ENCODE results near the gene COG6. TPM values are rescaled to one million over a fixed set of nuclear protein-coding genes. Genes with fewer than 3 reads are reported as not detected.

COG6 gene
- total RNA-seq, 6 experiments from 2014 or later, result 8.6 to 15.2 (median 12.2) TPM

DNA sequence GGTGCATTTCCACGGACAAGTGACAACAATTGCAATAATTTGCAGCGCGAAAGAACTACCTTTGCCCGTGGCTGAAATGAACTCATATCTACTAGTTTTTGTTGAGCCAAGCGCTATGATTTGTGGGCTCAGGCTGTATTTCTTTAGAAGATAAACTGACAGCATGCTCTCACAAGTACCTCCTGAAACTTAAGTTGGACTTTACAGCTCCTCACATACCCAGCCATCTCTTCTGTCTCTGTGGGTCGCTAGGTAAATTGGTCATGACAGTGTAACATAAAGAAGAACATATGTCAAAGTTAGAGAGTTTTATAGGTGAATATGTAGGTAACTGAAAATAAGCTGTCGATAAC, 839 bp downstream of the COG6 start:
- Histone ChIP-seq H3K27ac (peak overlapping the region in 1 of 3 donors; percentile 54), H3K4me3 (peak overlapping the region; percentile 82 to 96 (median 93)), H3K27me3 (no peaks in the 10 kb centered on the region), H3K9me3 (no peaks in the 10 kb centered on the region), H3K4me1 (peaks cover 0 to 4% (median 0%) of the 10 kb centered on the region in 4 donors), H3K36me3 (peaks cover 0 to 8% (median 0%) of the 10 kb centered on the region in 4 donors)
- DNase-seq (no peak), ATAC-seq (peak in 2 of 4 donors; percentile 12 to 17)
- no peak for TF ChIP-seq POLR2A (IDR thresholded peaks at IDR 0.05)
- TF ChIP-seq, protein P1, sequence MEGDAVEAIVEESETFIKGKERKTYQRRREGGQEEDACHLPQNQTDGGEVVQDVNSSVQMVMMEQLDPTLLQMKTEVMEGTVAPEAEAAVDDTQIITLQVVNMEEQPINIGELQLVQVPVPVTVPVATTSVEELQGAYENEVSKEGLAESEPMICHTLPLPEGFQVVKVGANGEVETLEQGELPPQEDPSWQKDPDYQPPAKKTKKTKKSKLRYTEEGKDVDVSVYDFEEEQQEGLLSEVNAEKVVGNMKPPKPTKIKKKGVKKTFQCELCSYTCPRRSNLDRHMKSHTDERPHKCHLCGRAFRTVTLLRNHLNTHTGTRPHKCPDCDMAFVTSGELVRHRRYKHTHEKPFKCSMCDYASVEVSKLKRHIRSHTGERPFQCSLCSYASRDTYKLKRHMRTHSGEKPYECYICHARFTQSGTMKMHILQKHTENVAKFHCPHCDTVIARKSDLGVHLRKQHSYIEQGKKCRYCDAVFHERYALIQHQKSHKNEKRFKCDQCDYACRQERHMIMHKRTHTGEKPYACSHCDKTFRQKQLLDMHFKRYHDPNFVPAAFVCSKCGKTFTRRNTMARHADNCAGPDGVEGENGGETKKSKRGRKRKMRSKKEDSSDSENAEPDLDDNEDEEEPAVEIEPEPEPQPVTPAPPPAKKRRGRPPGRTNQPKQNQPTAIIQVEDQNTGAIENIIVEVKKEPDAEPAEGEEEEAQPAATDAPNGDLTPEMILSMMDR (IDR thresholded peaks at IDR 0.05), result no peak
- WGBS (ENCODE audit: insufficient coverage, low coverage, low lambda C conversion rate, missing lambda C conversion rate), result 10% methylated on average over 7 of the region's 7 CpGs
- intact Hi-C loops (cut with DNase I), result no loop called here

DNA sequence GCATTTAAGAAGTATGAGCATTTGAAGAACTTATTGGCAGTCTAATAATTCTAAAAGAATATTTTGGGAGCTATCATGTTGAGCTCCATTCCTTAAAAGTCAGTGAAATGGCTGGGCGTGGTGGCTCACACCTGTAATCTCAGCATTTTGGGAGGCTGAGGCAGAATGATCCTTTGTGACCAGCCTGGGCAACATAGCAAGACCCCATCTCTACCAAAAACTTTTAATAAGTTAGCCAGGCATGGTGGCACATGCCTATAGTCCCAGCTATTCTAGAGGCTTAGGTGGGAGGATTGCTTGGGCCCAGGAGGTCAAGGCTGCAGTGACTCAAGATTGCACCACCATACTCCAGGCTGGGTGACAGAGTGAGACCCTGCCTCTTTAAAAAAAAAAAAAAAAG, 8.0 kb downstream of the COG6 start:
- intact Hi-C loops (cut with DNase I), result no loop called here
- no peaks in the 10 kb centered on the region for H3K9me3 ChIP-seq
- no peak overlapping the region for H3K4me3 ChIP-seq
- TF ChIP-seq, protein P1 (IDR thresholded peaks at IDR 0.05), result no peak
- TF ChIP-seq POLR2A (IDR thresholded peaks at IDR 0.05), result no peak
- H3K27ac ChIP-seq, result no peak overlapping the region
- ATAC-seq (no peak), DNase-seq (no peak)
- H3K36me3 ChIP-seq, result peaks cover 0 to 10% (median 0%) of the 10 kb centered on the region in 4 donors
- no peaks in the 10 kb centered on the region for H3K27me3 ChIP-seq
- WGBS (ENCODE audit: insufficient coverage, low coverage, low lambda C conversion rate, missing lambda C conversion rate), result 100% methylated on average over 1 of the region's 1 CpG
- no peaks in the 10 kb centered on the region for H3K4me1 ChIP-seq

DNA sequence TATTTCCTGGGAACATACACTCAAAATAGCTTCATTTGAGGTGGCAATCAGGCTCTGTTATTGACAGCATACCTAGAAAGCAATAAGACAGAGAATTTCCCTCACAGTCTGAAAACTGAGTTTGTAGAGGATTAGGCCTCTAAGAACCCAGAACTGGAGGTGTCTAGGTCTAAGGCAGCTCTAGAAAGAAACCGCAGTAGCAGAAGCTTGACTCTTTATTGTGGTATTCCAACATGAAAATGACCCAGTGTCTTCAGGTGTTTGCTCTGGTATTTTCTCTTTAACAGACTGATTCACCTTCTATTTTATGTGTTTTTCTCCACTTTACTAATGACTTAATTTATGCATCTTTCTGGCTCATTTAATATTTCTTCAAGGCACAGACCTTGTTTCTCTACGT, 8.5 kb downstream of the COG6 start:
- H3K4me1 ChIP-seq, result no peaks in the 10 kb centered on the region
- ATAC-seq, result no peak
- H3K27me3 ChIP-seq, result no peaks in the 10 kb centered on the region
- TF ChIP-seq, protein P1 (IDR thresholded peaks at IDR 0.05), result no peak
- no peak for TF ChIP-seq POLR2A (IDR thresholded peaks at IDR 0.05)
- H3K9me3 ChIP-seq, result no peaks in the 10 kb centered on the region
- H3K36me3 ChIP-seq, result peaks cover 0 to 10% (median 0%) of the 10 kb centered on the region in 4 donors
- no peak overlapping the region for H3K4me3 ChIP-seq
- 50% methylated on average over 2 of the region's 2 CpGs for WGBS (ENCODE audit: insufficient coverage, low coverage, low lambda C conversion rate, missing lambda C conversion rate)
- intact Hi-C loops (cut with DNase I), result no loop called here
- H3K27ac ChIP-seq, result no peak overlapping the region
- no peak for DNase-seq

DNA sequence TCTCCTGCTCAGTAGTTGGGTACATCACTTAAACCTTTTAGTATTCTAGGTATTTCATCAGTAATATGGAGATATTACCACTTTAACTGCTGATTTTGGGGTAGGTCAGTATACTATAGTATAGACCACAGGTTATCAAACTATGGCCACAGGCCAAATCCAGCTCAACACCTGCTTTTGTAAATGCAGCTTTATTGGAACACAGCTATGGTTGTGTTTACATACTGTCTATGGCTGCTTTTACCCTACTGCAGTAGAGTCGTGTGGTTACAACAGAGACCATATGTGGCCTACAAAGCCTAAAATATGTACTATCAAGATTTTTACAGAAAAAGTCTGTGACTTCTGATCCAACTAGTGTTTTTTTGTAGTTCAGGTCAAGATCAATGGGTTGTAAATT, 10.3 kb downstream of the COG6 start:
- ATAC-seq, result no peak
- 100% methylated on average over 1 of the region's 1 CpG for WGBS (ENCODE audit: insufficient coverage, low coverage, low lambda C conversion rate, missing lambda C conversion rate)
- intact Hi-C loops (cut with DNase I), result no loop called here
- no peaks in the 10 kb centered on the region for H3K4me1 ChIP-seq
- H3K36me3 ChIP-seq, result peaks cover 0 to 7% (median 0%) of the 10 kb centered on the region in 4 donors
- no peak overlapping the region for H3K27ac ChIP-seq
- no peak overlapping the region for H3K4me3 ChIP-seq
- no peaks in the 10 kb centered on the region for H3K9me3 ChIP-seq
- no peak for DNase-seq
- H3K27me3 ChIP-seq, result no peaks in the 10 kb centered on the region
- TF ChIP-seq, protein P1 (IDR thresholded peaks at IDR 0.05), result no peak
- TF ChIP-seq POLR2A (IDR thresholded peaks at IDR 0.05), result no peak

DNA sequence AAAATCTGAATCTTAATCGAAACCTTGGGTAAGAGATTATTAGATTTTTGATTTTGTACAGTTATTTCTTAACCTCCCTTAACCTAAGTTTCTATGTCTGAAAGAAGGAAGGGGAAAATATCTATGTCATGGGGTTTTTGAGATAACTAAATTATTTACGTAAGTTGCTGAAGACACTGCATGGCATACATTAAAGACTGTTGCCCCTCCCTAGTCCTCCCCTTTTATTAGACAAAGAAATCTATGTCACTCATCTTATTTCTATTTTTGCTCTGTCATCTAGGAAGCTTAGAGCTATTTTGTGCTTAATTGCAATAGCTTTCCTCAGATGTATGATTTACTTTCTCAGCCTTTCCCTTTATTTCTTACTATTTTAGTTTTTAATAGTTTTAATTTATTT, 15.0 kb downstream of the COG6 start:
- DNase-seq (no peak), ATAC-seq (no peak)
- no peaks in the 10 kb centered on the region for H3K4me1 ChIP-seq
- no peak overlapping the region for H3K4me3 ChIP-seq
- H3K27me3 ChIP-seq, result no peaks in the 10 kb centered on the region
- H3K36me3 ChIP-seq, result no peaks in the 10 kb centered on the region
- WGBS (ENCODE audit: insufficient coverage, low coverage, low lambda C conversion rate, missing lambda C conversion rate), result 86% methylated on average over 2 of the region's 2 CpGs
- no peak overlapping the region for H3K27ac ChIP-seq
- intact Hi-C loops (cut with DNase I), result no loop called here
- TF ChIP-seq, protein P1 (IDR thresholded peaks at IDR 0.05), result no peak
- no peak for TF ChIP-seq POLR2A (IDR thresholded peaks at IDR 0.05)
- no peaks in the 10 kb centered on the region for H3K9me3 ChIP-seq
